Measurements from ENCODE around the gene PTGFRN. TPM values are rescaled to one million over a fixed set of nuclear protein-coding genes. Genes with fewer than 3 reads are reported as not detected.

Gene PTGFRN
- total and polyA plus RNA-seq, 2 experiments from 2014 or later: 17.4 to 32.7 TPM

GRCh38 chr1:116908266-116908665 lies 1.4 kb upstream of the PTGFRN start (continued):
- TF ChIP-seq ZNF462 (CRISPR knock-in tag; IDR thresholded peaks at IDR 0.05) (no peak), ETS1 (IDR thresholded peaks at IDR 0.05) (no peak), NANOG (IDR thresholded peaks at IDR 0.05; ENCODE audit: borderline replicate concordance) (no peak), REST (IDR thresholded peaks at IDR 0.05; ENCODE audit: unreplicated experiment) (no peak), ZNF331 (CRISPR knock-in tag; IDR thresholded peaks at IDR 0.05; ENCODE audit: low read depth) (no peak)
